OCI-LY1 (cell line): ENCODE data around the gene FOXD3.

Experiments
- CTCF ChIP-seq: fragments of 200-600 bp; sonication (generic), shearing (Covaris generic); IDR thresholded peaks from 2 replicates; pipeline ENCODE4 v1.5.1; 2017; ENCODE audit warnings: mild to moderate bottlenecking, antibody characterized with exemption, low read length, moderate library complexity, mixed read lengths
- EZH2 ChIP-seq: fragments of 200-600 bp; sonication (generic), shearing (Covaris generic); IDR thresholded peaks from 2 replicates; pipeline ENCODE4 v1.8.0; 2017; ENCODE audit warnings: borderline replicate concordance, mixed run types, mild to moderate bottlenecking, antibody characterized with exemption, low read length, moderate library complexity, mixed read lengths

- TF ChIP-seq CTCF (no peak), EZH2 (no peak)
Observed at GRCh38 chr1:63294803-63295594, 27.4 kb upstream of the FOXD3 start.
